Stimulated activated CD8-positive, alpha-beta memory T cell treated with anti-CD3 and anti-CD28 coated beads, Interleukin-7, amount 100 ng/mL, for 4 hours (primary cell): Measurements from ENCODE around the gene GPS1.
"Not testable (repeated sequence)": the region's sequence is repeated elsewhere in the genome, so short reads cannot be mapped to it uniquely, and the experiment has no call there.

Source experiments
- DNase-seq, 2 donors: peaks; one replicate each; pipeline ENCODE4 v3.0.0-alpha.2; 2020; ENCODE audit warnings: low read depth in 2 of 2

Gene GPS1

GRCh38 chr17:82028966-82029365 lies 22.7 kb upstream of the GPS1 start:
- no peak for DNase-seq

GRCh38 chr17:82029391-82029790 lies 22.3 kb upstream of the GPS1 start:
- DNase-seq, result no peak

DNA sequence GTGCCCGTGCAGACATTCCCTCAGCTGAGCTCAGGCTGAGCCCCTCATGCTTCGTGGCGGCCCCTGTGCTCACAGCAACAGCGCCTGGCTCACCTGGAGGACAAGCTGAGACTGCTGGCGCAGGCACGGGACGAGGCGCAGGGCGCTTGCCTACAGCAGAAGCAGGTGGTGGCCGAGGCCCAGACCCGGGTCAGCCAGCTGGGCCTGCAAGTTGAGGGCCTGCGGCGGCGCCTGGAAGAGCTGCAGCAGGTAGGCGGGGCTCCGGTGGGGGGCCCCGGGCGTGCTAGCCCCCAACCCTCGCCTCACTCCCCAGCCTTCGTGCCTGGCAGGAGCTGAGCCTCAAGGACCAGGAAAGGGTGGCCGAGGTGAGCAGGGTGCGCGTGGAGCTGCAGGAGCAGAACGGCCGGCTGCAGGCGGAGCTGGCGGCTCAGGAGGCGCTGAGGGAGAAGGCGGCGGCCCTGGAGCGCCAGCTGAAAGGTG lies 21.7 kb upstream of the GPS1 start:
- no peak for DNase-seq

DNA sequence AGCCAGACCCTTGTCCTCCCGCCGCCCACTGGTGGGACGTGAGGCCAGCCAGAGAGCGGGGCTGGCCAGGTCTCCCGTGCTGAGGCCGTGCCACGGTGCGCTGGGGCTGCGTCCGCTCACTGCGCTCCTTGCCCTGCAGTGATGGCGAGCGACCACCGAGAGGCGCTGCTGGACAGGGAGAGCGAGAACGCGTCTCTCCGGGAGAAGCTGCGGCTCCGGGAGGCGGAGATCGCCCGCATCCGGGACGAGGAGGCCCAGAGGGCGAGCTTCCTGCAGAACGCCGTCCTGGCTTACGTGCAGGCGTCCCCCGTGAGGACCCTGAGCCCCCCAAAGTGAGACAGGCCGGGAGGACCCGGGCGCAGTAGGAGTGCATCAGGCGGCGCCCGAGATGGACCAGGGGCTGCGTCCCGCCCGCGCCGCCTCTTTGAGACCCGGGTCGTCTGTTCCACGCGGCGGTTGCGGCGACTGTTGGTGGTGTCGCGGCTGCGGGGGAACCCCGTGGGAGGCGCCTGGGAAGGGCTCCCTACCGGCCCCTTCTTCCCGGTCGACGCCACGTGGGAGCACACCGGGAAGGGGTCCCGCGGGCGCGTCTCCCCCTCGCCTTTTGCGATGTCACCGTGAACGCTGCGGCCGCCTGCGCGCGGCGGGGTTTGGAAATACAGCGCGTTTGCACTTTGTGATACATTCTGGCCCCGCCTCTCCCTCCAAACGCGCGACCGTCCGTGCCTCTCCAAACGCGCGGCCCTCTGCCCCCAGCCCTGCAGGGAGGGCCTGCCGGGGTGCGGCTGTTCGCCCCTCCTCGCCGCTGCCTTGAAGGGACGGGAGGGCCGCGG lies 21.0 kb upstream of the GPS1 start:
- peak; percentile 60 to 67 for DNase-seq

DNA sequence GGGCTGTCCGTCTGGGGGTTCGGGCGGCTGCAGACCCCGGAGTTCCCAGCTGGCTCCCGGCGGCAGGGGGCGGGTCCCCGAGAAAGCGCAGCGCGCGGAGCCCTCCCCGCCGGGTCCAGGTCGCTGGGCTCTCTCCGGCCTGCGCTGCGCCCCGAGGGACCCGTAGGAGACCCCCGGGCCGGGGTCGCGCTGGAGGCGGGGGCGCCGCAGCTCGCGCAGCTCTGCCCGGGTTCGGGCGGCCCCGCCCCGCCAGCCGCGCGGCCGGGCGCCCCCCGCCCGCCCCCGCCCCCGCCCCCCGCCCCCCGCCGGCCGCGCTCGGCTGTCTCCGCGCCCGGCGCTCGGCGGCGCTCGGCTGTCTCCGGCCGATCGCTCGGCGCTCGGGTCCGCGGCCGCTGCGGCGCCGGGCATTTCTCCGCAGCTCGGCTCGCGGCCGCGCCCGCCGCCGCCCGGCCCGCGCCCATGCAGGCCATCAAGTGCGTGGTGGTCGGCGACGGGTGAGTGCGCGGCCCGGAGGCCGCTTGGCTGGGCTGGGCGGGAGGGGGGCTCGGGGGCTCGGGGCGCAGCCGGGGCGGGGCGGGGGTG lies 20.3 kb upstream of the GPS1 start, which contains the start of gene RAC3:
Gene RAC3, plus strand, starts transcription at position 376 of the 582 bp plus-strand sequence. Its CDS starts 84 bp downstream, at position 460.
- DNase-seq, result no peak

DNA sequence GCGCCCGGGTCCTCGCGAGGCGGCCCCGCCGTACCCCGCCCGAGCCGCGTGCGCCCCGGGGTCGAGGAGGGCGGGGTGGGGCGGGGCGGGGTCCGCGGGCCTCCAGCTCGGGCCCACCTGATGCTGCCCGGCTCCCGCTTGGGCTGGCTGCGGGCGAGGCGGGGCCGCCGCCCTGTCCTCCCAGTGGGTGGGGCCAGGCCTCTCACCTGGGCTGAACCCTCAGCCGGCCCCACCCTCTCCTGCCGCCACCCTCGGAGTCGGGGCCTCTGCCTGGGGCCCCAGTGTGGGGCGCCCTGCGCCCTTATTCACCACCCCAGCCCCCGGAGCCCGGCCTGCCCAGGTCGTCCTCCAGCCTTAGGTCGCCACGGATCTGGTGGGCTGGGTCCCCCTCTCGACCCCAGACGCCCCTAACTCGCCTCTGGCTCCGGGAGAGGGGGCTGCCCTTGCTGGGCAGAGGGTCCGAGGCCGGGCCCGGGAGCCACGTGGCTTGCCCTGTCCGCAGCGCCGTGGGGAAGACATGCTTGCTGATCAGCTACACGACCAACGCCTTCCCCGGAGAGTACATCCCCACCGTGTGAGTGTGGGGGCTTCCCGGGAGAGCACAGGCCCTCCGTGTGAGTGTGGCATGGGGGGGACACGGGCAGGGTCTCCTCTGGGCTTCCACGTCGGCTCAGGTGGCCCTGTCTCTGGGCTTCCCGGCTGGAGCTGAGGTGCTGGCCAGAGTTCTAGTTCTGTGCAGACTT lies 19.6 kb upstream of the GPS1 start:
- DNase-seq, result no peak

DNA sequence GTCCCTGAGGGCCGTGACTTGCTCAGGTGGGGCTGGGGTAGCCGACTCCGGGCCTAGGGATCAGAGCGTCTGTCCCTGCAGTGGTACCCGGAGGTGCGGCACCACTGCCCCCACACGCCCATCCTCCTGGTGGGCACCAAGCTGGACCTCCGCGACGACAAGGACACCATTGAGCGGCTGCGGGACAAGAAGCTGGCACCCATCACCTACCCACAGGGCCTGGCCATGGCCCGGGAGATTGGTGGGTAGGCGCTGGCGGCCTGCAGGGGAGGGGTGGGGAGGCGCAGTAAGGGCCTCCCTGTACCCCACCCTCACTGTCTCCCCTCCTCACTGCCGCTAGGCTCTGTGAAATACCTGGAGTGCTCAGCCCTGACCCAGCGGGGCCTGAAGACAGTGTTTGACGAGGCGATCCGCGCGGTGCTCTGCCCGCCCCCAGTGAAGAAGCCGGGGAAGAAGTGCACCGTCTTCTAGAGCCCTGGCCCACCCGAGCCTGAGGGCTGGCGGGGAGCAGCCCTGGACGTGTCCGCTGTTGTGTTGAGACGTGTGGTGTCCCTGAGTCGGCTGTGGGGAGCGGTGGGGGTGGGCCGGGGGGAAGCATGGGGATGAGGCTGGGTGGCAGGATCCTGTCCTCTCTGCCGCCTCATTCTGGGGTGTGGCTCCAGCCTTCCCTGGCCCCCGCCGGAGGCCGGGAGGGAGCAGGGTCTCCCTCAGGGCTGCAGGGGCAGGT lies 18.2 kb upstream of the GPS1 start:
- DNase-seq, result no peak

GRCh38 chr17:82034371-82035011 lies 17.2 kb upstream of the GPS1 start:
- no peak for DNase-seq

DNA sequence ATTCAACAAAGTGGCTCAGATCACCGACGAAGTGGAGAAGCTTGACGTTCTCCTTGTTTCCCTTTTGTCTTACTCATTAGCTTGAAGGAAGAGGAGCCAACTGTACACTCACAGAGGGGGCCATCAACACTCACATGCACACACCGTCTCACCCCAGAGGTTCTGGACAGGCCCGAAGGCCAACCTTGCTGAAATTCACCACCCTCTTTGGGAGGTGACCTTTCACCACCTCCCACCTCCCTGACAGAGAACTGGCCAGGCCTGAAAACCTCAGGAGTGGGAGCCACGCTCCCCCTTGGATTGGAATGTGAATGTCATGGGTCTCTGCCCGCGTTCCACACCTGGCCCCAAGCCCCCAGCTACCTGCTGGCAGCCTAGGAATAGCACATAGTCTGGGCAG lies 16.2 kb upstream of the GPS1 start:
- DNase-seq, result no peak

GRCh38 chr17:82035956-82036633 lies 15.6 kb upstream of the GPS1 start:
- no peak for DNase-seq

GRCh38 chr17:82036634-82037091 lies 15.0 kb upstream of the GPS1 start:
- no peak for DNase-seq

DNA sequence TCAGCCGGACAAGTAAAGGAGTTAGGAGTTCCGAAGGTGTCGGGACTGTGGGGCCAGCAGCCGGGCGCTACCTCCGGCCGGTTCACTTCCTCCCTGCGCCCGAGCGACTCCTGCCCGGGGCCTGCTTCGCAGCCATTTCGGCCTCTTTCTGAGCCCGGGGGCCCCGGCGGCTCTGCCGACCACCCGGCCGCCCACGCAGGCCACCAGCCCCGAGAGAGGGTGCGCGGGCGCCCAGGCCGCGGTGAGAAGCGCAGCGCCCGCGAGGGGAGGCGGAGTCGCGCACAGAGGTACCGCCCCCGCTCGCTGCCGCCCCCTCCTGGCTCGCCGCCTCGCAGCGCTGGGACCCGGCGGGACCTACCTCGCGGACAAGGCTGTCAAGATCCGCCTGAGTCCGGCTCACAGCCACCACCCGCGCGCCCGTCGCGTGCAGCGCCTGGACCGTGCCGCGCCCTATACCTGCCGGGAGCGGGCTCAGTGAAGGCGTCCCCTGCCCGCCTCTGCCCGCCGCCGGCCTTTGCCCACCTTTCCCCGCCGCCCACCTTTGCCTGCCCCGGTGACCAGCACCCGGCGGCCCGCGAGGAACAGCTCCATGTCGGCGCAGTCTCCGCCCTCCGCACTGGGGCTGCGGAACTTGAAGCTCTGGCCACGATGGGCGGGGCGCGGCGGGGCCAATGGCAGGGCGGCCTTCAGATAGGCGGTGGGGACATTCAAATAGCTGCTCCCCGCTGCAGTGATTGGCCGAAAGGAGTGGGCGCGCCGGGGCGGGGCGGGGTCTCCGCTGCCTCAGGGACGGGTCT lies 14.4 kb upstream of the GPS1 start, which contains the start of gene DCXR:
Gene DCXR, minus strand, starts transcription at position 606 of the 797 bp plus-strand sequence. Its CDS starts 15 bp downstream, at position 591.
- DNase-seq, result peak; percentile 86 to 93

GRCh38 chr17:82037889-82038195 lies 13.9 kb upstream of the GPS1 start:
- DNase-seq, result no peak

GRCh38 chr17:82038796-82039409 lies 12.8 kb upstream of the GPS1 start:
- not testable (repeated sequence) for DNase-seq

DNA sequence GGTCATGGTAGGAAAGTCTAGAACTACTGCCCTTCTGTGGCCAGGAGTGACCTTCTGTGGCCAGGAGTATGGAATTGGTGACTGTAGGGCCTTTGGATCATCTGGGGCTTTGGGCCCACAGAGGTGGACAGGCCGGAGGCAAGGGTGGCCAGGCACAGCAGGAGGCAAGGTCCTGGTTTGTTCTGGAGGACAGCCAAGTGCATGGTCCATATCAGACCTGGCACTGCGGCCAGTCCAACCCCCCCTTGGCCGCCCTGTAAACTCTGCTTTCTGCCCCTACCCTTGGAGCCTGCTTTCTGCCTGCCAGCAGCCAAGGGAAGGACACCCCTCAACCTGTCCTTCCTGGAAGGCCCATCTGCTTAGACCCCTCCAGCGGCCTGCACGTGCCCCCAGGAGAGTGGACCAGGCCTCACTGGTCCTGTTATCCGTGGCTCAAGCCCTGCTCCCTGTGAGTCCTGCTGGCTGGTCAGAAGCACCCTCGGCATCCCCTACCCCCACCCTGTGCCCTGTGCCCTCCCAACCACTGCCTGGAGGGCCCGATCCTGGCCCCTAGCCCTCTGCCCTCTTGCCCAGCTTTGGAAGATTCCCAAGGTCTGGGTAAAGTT lies 11.9 kb upstream of the GPS1 start:
- DNase-seq, result no peak

DNA sequence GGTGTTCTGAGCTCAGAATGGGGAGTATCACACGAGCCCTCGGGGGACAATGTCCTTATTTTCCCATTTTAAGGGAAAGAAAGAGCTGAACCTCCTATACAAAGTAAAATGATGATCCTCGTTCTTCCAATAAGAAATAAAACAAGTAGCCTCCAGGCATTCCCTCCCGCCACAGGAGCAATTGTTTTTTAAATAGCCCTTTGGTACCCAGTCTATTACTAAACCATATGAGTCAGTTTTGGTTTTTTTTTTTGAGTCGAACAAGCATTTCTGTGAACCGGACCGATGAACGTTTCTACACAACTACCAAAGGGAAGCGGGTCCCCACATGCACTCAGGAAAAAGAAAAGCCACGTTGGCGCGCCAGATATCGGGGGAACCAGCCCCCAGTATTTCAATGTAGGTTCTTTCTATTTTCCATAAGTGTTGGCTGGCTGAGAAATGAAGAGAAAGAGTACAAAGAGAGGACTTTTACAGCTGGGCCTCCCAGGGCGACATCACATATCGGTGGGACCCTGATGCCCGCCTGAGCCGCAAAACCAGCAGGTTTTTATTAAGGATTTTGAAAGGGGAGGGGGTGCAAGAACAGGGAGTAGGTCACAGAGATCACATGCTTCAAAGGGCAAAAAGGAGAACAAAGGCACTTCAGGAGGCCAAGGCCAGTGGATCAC lies 10.4 kb upstream of the GPS1 start:
- no peak for DNase-seq

DNA sequence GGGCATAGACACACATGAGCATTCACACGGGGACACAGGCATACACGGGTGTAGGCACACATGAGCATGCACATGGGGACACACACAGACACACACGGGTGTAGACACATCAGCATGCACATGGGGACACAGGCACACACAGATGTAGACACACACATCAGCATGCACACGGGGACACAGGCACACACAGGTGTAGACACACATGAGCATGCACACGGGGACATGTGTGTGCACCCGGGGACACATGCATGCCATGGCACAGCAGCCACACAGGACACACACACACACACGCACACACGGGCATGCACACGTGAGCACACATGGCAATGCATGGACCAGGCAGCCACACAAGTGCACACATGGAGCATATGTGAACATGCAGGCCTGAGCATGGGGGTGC lies 9.0 kb upstream of the GPS1 start:
- DNase-seq, result no peak

DNA sequence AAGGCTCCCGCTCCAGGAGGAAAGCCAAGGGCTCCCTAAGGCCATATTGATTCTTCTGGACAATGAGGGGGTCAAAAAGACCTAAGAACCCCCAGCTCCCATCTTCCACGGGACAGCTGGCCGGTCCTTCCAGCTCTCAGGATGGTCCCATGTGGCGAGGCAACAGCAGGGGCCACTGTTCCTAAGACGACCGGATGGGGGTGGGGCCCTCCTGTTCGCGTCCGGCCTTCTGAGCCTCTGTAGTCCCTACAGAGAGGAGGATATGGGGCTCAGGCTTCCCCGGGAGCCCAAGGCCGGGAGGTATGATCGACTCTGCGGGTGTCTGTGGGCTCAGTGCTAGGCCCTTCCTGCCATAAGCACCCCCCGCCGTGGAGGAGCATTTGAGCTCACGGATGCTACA lies 8.2 kb upstream of the GPS1 start:
- DNase-seq, result no peak
